GM21529 (cell line): ENCODE measurements around the gene TOM1L2.
"Not testable (repeated sequence)": the region's sequence is repeated elsewhere in the genome, so short reads cannot be mapped to it uniquely, and the experiment has no call there.

Source experiments
- ATAC-seq: cut with Tn5 transposase; IDR thresholded peaks from one replicate; pipeline ENCODE4 v1.9.1; 2021; ENCODE audit not compliant: unreplicated experiment

The TOM1L2 gene

GRCh38 chr17:17944242-17944641 lies 28.0 kb downstream of the TOM1L2 start:
- no peak for ATAC-seq

- no peak for ATAC-seq
Measured at GRCh38 chr17:17943281-17943984, 28.8 kb downstream of the TOM1L2 start.

- ATAC-seq, result no peak
Measured at GRCh38 chr17:17942846-17943245, 29.4 kb downstream of the TOM1L2 start.

- no peak for ATAC-seq
Measured at GRCh38 chr17:17941015-17941414, 31.2 kb downstream of the TOM1L2 start.

- ATAC-seq, result no peak
Measured at GRCh38 chr17:17940441-17940911, 31.7 kb downstream of the TOM1L2 start.

- ATAC-seq, result not testable (repeated sequence)
Measured at GRCh38 chr17:17939941-17940340, 32.3 kb downstream of the TOM1L2 start.

- ATAC-seq, result no peak
Measured at GRCh38 chr17:17938388-17939107, 33.7 kb downstream of the TOM1L2 start.

- no peak for ATAC-seq
Measured at GRCh38 chr17:17937958-17938357, 34.2 kb downstream of the TOM1L2 start.

GRCh38 chr17:17937201-17937853 lies 34.9 kb downstream of the TOM1L2 start:
- no peak for ATAC-seq

GRCh38 chr17:17935321-17936271 lies 36.6 kb downstream of the TOM1L2 start:
- no peak for ATAC-seq

GRCh38 chr17:17934806-17935205 lies 37.4 kb downstream of the TOM1L2 start:
- ATAC-seq, result no peak

GRCh38 chr17:17934214-17934613 lies 38.0 kb downstream of the TOM1L2 start:
- no peak for ATAC-seq

- ATAC-seq, result no peak
Measured at GRCh38 chr17:17933775-17934174, 38.4 kb downstream of the TOM1L2 start.

- ATAC-seq, result no peak
Measured at GRCh38 chr17:17931159-17931558, 41.0 kb downstream of the TOM1L2 start.

GRCh38 chr17:17930674-17931073 lies 41.5 kb downstream of the TOM1L2 start:
- no peak for ATAC-seq

GRCh38 chr17:17929655-17930380 lies 42.4 kb downstream of the TOM1L2 start:
- ATAC-seq, result no peak

GRCh38 chr17:17928398-17929287 lies 43.6 kb downstream of the TOM1L2 start:
- ATAC-seq, result no peak

- ATAC-seq, result no peak
Measured at GRCh38 chr17:17926840-17927449, 45.3 kb downstream of the TOM1L2 start.

GRCh38 chr17:17926036-17926435 lies 46.2 kb downstream of the TOM1L2 start:
- ATAC-seq, result no peak
